ENCODE measurements around the gene CAMK2B. TPM values are rescaled to one million over a fixed set of nuclear protein-coding genes. Genes with fewer than 3 reads are reported as not detected.

Gene CAMK2B
- total RNA-seq, 1 experiment from 2014 or later: not detected

DNA sequence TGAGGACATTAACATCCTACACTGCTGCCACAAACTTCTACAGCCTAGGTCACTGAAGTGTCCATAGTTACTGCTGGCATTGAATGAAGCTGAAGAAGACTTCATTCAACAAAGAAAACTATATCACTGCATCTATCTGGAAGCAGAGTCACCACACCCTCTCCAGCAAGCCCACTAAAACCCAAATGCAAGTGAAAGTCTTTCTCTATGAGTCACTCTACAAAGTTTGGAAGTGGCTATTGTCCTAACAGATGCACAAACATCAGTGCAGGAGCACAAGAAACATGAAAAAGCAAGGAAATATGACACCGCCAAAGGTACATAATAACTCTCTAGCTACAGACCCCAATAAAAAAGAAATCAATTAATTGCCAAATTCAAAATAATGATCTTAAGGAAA is 43.5 kb upstream of the CAMK2B start:
- Mint-ChIP-seq H3K4me1 (ENCODE audit: low read depth, unreplicated experiment) (peaks cover 7% of the 10 kb centered on the region), H3K36me3 (ENCODE audit: insufficient read depth, unreplicated experiment) (no peaks in the 10 kb centered on the region), H3K27ac (ENCODE audit: unreplicated experiment) (no peak overlapping the region), H3K27me3 (ENCODE audit: unreplicated experiment) (no peaks in the 10 kb centered on the region), H3K4me3 (ENCODE audit: low read depth, unreplicated experiment) (no peak overlapping the region), H3K9me3 (ENCODE audit: low read depth, unreplicated experiment) (no peaks in the 10 kb centered on the region)
- DNase-seq: no peak
- CTCF ChIA-PET: no interaction called here
- BruUV-seq (replicated peaks): no TSS peak
- no peak for TF ChIP-seq CTCF (IDR thresholded peaks at IDR 0.05; ENCODE audit: unreplicated experiment)
- intact Hi-C loops (cut with micrococcal nuclease; ENCODE audit: unreplicated experiment): no loop called here

DNA sequence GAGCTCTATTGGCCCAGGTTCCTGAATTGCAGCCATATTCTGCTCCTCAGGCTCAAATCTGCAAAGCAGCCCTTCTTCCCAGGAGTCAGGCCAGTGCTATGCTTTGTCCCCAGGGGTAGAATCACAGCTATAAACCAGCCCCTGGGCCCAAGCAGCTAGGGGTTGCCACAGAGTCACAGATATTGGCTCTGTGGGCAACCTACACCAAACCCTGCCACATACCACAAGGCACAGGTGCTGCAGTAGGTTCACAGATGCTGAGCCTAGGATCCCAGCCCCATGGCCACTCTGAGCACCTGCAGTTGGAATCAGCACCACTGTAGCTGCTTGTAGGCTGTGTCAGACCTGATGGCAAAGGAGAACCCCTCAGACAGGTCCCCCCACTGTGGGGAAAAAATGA is 43.1 kb upstream of the CAMK2B start:
- no peak for DNase-seq
- H3K4me1 Mint-ChIP-seq (ENCODE audit: low read depth, unreplicated experiment): peaks cover 5% of the 10 kb centered on the region
- intact Hi-C loops (cut with micrococcal nuclease; ENCODE audit: unreplicated experiment): no loop called here
- H3K36me3 Mint-ChIP-seq (ENCODE audit: insufficient read depth, unreplicated experiment): no peaks in the 10 kb centered on the region
- CTCF ChIA-PET: no interaction called here
- no peak overlapping the region for H3K4me3 Mint-ChIP-seq (ENCODE audit: low read depth, unreplicated experiment)
- TF ChIP-seq CTCF (IDR thresholded peaks at IDR 0.05; ENCODE audit: unreplicated experiment): no peak
- no peaks in the 10 kb centered on the region for H3K27me3 Mint-ChIP-seq (ENCODE audit: unreplicated experiment)
- BruUV-seq (replicated peaks): no TSS peak
- H3K9me3 Mint-ChIP-seq (ENCODE audit: low read depth, unreplicated experiment): no peaks in the 10 kb centered on the region
- H3K27ac Mint-ChIP-seq (ENCODE audit: unreplicated experiment): no peak overlapping the region

GRCh38 chr7:44367475-44368043 is 42.2 kb upstream of the CAMK2B start:
- intact Hi-C loops (cut with micrococcal nuclease; ENCODE audit: unreplicated experiment): no loop called here
- no peak for DNase-seq
- no peaks in the 10 kb centered on the region for H3K36me3 Mint-ChIP-seq (ENCODE audit: insufficient read depth, unreplicated experiment)
- no peak overlapping the region for H3K27ac Mint-ChIP-seq (ENCODE audit: unreplicated experiment)
- no peak overlapping the region for H3K4me3 Mint-ChIP-seq (ENCODE audit: low read depth, unreplicated experiment)
- no TSS peak for BruUV-seq (replicated peaks)
- H3K27me3 Mint-ChIP-seq (ENCODE audit: unreplicated experiment): no peaks in the 10 kb centered on the region
- no peaks in the 10 kb centered on the region for H3K4me1 Mint-ChIP-seq (ENCODE audit: low read depth, unreplicated experiment)
- TF ChIP-seq CTCF (IDR thresholded peaks at IDR 0.05; ENCODE audit: unreplicated experiment): no peak
- H3K9me3 Mint-ChIP-seq (ENCODE audit: low read depth, unreplicated experiment): no peaks in the 10 kb centered on the region
- CTCF ChIA-PET: no interaction called here

DNA sequence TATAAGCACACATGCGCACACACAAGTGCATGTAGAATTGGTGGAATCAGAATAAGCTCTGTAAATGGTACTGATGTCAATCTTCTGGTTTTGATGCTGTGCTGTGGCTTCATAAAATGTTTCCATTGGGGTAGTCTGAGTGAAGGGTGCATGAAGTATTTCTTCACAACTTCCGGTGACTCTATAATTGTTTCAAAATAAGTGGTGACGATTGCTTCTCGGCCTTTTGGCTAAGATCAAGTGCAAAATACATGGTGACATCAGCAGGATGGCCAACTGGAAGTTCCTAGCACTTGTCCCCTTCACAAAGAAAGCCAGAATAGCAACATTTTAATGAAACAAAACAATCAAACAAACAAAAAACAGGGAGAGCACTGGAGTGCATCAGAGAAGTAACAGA is 41.6 kb upstream of the CAMK2B start:
- no peak for TF ChIP-seq CTCF (IDR thresholded peaks at IDR 0.05; ENCODE audit: unreplicated experiment)
- BruUV-seq (replicated peaks): no TSS peak
- DNase-seq: no peak
- Mint-ChIP-seq H3K9me3 (ENCODE audit: low read depth, unreplicated experiment) (no peaks in the 10 kb centered on the region), H3K27ac (ENCODE audit: unreplicated experiment) (no peak overlapping the region), H3K36me3 (ENCODE audit: insufficient read depth, unreplicated experiment) (no peaks in the 10 kb centered on the region), H3K4me3 (ENCODE audit: low read depth, unreplicated experiment) (no peak overlapping the region), H3K4me1 (ENCODE audit: low read depth, unreplicated experiment) (no peaks in the 10 kb centered on the region), H3K27me3 (ENCODE audit: unreplicated experiment) (no peaks in the 10 kb centered on the region)
- intact Hi-C loops (cut with micrococcal nuclease; ENCODE audit: unreplicated experiment): no loop called here
- CTCF ChIA-PET: no interaction called here

Data from Calu3 (cell line).